Adrenal gland (tissue), 5 donors: ENCODE results near the gene RTL1.

Source experiments
- CTCF ChIP-seq, 6 experiments: fragments of 450-650 bp in 4 of 6; fragments of 200-600 bp in 2 of 6; sonication (generic) in 1 of 6; IDR thresholded peaks; 1 replicate in 5 of 6; 2 replicates in 1 of 6; pipeline versions ENCODE4 v1.5.1 to v1.8.0; 2016 to 2021; ENCODE audit warnings: antibody characterized with exemption in 6 of 6, mild to moderate bottlenecking in 2 of 6, moderate library complexity in 1 of 6
- POLR2A ChIP-seq, 2 donors: fragments of 450-650 bp; IDR thresholded peaks; one replicate each; pipeline ENCODE4 v1.6.1; 2017; ENCODE audit warnings: antibody characterized with exemption in 2 of 2, mild to moderate bottlenecking in 2 of 2, moderate library complexity in 1 of 2
- donor health status: DM: no; HTN: no; CAD: no.

DNA sequence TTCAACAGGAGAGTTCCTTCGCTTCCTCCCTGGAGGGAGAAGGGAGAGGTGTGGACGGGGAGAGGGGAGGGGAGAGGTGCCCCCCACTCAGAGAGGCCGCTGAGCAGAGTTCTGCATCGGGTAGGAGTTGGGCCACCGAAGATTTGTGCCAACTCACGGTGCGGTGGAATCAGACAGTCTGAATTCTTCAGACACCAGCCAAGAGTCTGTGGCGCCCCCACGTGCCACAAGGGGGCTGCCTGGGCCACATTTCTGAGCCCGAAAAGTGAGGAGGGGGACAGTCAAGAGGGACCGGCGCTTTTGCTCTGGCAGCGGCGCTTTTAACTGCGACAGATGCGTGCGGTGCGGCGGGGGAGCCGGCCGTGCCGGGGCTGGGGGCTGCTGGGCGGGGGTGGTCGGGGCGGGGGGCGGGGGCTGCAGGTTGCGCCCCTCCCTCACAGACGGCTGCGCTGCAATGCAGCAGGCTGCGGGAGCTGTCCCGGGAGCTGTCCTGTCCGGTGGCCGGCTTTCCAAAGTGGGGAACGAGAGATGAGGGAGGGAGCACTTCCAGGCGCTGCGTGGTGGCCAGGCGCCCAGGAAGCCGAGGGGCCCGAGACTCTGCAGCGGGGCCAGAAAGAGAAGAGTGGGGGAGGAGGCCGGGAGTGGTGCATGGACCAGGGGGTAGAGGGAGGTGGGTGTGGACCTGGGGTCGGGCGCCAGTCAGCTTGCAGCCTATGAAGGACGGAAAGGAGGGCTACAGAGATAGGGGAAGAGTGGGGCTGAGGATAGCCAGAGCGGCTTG lies 975 bp upstream of the RTL1 start:
- peak in 2 of 6 experiments; percentile 11 to 13 for TF ChIP-seq CTCF (IDR thresholded peaks at IDR 0.05)
- no peak for TF ChIP-seq POLR2A (IDR thresholded peaks at IDR 0.05)
